ENCODE measurements around the gene KCNH1. TPM values are rescaled to one million over a fixed set of nuclear protein-coding genes. Genes with fewer than 3 reads are reported as not detected.

The KCNH1 gene
- polyA plus RNA-seq, 1 of the 3 experiments (the other 2 are of a cell fraction) = 0.08 TPM

DNA sequence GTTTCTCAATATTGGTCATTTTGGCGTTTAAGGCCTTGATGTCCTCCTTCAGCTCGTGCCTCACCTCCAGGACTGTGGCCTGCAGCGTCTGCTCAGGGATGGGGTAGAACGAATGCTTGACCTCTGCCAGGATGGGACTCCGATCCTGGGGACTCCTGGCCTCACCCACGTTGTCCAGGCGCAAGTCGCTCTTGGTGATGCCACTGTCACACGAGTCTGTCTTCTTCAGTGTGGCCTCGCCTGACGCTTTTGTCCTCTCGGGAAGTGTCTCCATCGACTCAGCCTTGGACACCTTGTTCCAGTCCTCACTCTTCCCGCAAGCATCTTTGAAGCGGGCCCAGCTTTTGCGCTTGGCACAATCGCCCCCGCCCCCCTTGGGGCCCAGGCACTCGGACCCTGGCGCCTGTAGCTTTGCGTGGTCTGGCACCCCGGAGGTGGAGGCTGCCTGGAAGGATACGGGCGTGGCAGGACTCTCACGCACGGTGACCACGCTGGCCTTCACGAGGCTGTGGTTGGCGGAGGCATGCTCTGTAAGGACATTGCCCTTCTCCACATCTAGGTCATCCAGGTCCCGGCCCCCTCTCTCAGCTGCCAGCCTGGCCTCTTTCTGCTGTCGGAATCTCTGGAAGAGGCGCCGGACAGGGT, 450.4 kb downstream of the KCNH1 start:
- H3F3A ChIP-seq (replicated peaks; ENCODE audit: insufficient read depth) = no peaks in the 10 kb centered on the region
- no peaks in the 10 kb centered on the region for H3K9me2 ChIP-seq
- no peaks in the 10 kb centered on the region for H3K36me3 ChIP-seq (replicated peaks in 1 of 2; ENCODE audit: control insufficient read depth in 1 of 2, insufficient read depth in 2 of 2, low read length in 1 of 2)
- no peak overlapping the region for H3K9ac ChIP-seq
- H3K4me3 ChIP-seq (ENCODE audit: low read depth in 2 of 2, low read length in 1 of 2) = no peak overlapping the region
- no peak overlapping the region for H3K27ac ChIP-seq (ENCODE audit: low read depth in 2 of 2, low read length in 1 of 2)
- ChIA-PET POLR2A (no interaction called here), CTCF (interaction anchor here (1.4 to 3.5 kb wide), 2 partner anchors 35 to 450 kb away, joined by 3 to 12 read pairs; partner anchors contain the start of gene KCNH1)
- H3K4me1 ChIP-seq (ENCODE audit: control insufficient read depth in 1 of 2, insufficient read depth in 2 of 2, low read depth in 1 of 2, low read length in 1 of 2) = peaks cover 0 to 4% of the 10 kb centered on the region in 2 experiments; a peak in 1 of 4 replicates
- no peak overlapping the region for H3K4me2 ChIP-seq
- no peaks in the 10 kb centered on the region for H3K9me3 ChIP-seq
- H4K20me1 ChIP-seq (ENCODE audit: insufficient read depth) = no peaks in the 10 kb centered on the region
- no peaks in the 10 kb centered on the region for H3K27me3 ChIP-seq (ENCODE audit: insufficient read depth)
- no peak overlapping the region for H2AFZ ChIP-seq (ENCODE audit: low read depth)
- no peaks in the 10 kb centered on the region for H3K79me2 ChIP-seq (ENCODE audit: insufficient read depth)
- no peak for DNase-seq
- 85% methylated on average over 25 of the region's 33 CpGs for WGBS (ENCODE audit: low lambda C conversion rate)
- TF ChIP-seq, protein P1, sequence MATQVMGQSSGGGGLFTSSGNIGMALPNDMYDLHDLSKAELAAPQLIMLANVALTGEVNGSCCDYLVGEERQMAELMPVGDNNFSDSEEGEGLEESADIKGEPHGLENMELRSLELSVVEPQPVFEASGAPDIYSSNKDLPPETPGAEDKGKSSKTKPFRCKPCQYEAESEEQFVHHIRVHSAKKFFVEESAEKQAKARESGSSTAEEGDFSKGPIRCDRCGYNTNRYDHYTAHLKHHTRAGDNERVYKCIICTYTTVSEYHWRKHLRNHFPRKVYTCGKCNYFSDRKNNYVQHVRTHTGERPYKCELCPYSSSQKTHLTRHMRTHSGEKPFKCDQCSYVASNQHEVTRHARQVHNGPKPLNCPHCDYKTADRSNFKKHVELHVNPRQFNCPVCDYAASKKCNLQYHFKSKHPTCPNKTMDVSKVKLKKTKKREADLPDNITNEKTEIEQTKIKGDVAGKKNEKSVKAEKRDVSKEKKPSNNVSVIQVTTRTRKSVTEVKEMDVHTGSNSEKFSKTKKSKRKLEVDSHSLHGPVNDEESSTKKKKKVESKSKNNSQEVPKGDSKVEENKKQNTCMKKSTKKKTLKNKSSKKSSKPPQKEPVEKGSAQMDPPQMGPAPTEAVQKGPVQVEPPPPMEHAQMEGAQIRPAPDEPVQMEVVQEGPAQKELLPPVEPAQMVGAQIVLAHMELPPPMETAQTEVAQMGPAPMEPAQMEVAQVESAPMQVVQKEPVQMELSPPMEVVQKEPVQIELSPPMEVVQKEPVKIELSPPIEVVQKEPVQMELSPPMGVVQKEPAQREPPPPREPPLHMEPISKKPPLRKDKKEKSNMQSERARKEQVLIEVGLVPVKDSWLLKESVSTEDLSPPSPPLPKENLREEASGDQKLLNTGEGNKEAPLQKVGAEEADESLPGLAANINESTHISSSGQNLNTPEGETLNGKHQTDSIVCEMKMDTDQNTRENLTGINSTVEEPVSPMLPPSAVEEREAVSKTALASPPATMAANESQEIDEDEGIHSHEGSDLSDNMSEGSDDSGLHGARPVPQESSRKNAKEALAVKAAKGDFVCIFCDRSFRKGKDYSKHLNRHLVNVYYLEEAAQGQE (IDR thresholded peaks at IDR 0.05; ENCODE audit: low read depth, low read length) = no peak
- no peak for TF ChIP-seq TCF12 (IDR thresholded peaks at IDR 0.05)
- TF ChIP-seq TEAD4 (IDR thresholded peaks at IDR 0.05; ENCODE audit: borderline replicate concordance, insufficient read depth) = no peak
- no peak for TF ChIP-seq NFIC (IDR thresholded peaks at IDR 0.05; ENCODE audit: borderline replicate concordance)
- no peak for TF ChIP-seq ZBTB33 (IDR thresholded peaks at IDR 0.05; ENCODE audit: borderline replicate concordance, low read depth)
- no peak for TF ChIP-seq SMC3 (IDR thresholded peaks at IDR 0.05; ENCODE audit: low read depth, low read length)
- no peak for TF ChIP-seq CHD2 (IDR thresholded peaks at IDR 0.05; ENCODE audit: low read length, partially characterized antibody)
- no peak for TF ChIP-seq GABPA (IDR thresholded peaks at IDR 0.05; ENCODE audit: low read depth)
- no peak for TF ChIP-seq FOXM1 (IDR thresholded peaks at IDR 0.05; ENCODE audit: low read depth)
- no peak for TF ChIP-seq RAD21 (IDR thresholded peaks at IDR 0.05; ENCODE audit: low read length)
- no peak for TF ChIP-seq RFX5 (IDR thresholded peaks at IDR 0.05; ENCODE audit: low read length)
- TF ChIP-seq USF2 (IDR thresholded peaks at IDR 0.05; ENCODE audit: borderline replicate concordance, low read depth, low read length) = no peak
